ENCODE data around the gene PIAS1.

GRCh38 chr15:68190048-68190447, 135.9 kb downstream of the PIAS1 start:
- TF ChIP-seq CTCF (IDR thresholded peaks at IDR 0.05; ENCODE audit: low read depth, low read length) (no peak), EZH2phosphoT487 (IDR thresholded peaks at IDR 0.05; ENCODE audit: low read depth) (no peak)
